A549 treated with CORT108297 at 1 μM for 4 hours (cell line): ENCODE measurements around the gene METTL22. TPM values are rescaled to one million over a fixed set of nuclear protein-coding genes. Genes with fewer than 3 reads are reported as not detected.

Experiments
- total RNA-seq: library from RNA; stranded (reverse); fragments of 200-300 nt; extraction: Qiagen RNA extraction; gene quantifications from 5 replicates; pipeline ENCODE4 v1.2.3, GENCODE V29; 2022

Gene METTL22, protein sequence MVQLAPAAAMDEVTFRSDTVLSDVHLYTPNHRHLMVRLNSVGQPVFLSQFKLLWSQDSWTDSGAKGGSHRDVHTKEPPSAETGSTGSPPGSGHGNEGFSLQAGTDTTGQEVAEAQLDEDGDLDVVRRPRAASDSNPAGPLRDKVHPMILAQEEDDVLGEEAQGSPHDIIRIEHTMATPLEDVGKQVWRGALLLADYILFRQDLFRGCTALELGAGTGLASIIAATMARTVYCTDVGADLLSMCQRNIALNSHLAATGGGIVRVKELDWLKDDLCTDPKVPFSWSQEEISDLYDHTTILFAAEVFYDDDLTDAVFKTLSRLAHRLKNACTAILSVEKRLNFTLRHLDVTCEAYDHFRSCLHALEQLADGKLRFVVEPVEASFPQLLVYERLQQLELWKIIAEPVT
- 21.8 to 27.6 TPM (median 24.5 TPM) in 5 replicates for total RNA-seq

DNA sequence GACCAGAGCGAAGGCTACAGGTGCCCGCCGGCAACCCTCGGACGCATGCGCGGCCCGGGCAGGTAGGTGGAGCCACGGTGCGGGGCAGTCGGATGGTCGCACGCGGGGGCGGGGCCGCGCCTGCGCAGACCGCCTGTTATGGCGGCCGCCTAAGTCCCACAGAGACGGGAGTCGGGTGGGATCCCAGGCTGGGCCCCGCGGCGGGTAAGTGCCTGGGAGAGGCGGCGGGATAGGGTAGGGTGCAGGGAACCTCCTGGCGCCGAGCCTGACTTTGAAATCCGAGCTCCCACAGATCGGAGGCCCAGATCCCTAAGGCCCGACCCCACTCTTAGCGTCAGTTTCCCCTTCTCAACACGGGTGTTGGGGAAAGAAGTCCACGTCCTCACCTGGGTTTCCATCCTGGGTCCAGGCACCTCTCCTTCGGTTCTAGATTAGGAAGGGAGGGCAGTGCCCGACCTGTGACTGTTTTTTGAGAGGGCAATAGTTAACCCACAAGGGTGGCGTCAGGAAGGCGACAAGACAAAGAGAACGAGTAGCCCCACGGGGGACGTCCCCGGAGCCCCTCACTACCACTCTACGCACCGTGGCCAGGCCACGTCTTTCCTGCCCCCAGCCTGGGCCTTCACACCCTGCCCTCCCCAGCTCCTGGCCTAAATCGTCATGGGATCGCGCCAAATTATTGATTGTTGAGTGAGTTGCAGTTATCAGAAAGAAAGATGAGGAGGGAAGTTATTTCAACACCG is at the start of gene METTL22:
TSS of gene METTL22 (plus strand) at position 127 of the 743 bp plus-strand sequence. CDS start 3,968 bp downstream, outside the sequence.

DNA sequence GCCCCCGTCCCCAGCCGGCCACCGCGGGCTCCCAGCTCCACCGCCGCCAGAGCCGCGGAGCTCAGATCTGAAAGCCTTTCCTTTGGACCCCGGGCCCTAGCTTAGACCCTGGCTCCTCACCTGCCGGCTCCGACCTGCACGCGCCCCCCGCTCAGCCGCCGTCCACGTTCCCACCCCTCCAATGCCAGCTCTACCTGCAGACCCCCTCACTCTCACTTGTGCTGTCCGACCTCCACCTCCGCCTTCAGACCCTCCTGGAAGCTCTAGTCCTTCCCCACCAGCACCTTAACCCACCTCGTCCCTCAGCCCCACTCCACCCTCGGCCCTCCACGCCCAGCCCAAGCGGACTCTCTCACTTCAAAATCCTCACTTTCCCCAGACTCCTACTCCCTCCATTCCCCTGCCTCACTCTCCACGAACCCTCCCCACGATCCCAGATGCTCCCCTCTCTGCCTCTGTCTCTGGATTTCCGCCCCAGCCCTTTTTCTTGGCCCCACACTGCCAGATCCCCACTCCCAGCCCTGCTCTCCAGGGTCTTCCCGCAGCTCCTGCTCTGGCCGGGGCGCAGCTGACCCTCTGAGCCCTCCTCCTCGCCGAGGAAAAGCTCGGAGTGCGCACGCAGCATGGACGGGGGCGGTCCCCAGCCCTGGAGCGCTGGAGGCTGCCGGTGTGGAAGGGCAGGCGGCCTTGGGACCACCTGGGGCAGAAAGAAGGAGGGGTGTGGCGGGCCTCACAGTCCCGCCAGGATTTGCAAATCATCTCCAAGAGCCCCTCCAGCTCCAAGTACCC is 31.4 kb upstream of the METTL22 start, which contains the start of gene TMEM114:
TSS of gene TMEM114 (minus strand) at position 612 of the 789 bp plus-strand sequence. CDS start 673 bp downstream, outside the sequence.

GRCh38 chr16:8674413-8675022 is 53.0 kb downstream of the METTL22 start, which contains the start of gene ABAT:
TSS of gene ABAT (plus strand) at chr16:8674617. CDS start at chr16:8735740, 61,123 bp downstream.

Other genes starting within 250 kb of the METTL22 start
- not detected in 5 replicates for gene TMEM114, start 31.2 kb upstream of the METTL22 start, total RNA-seq
- 0.37 to 0.61 TPM (median 0.40 TPM) in 5 replicates for gene ABAT, start 52.9 kb downstream of the METTL22 start, total RNA-seq
- gene TMEM186, start 175.9 kb downstream of the METTL22 start, total RNA-seq = 13.6 to 15.0 TPM (median 14.4 TPM) in 5 replicates
- 90.3 to 103 TPM (median 92.6 TPM) in 5 replicates for gene PMM2, start 176.1 kb downstream of the METTL22 start, total RNA-seq
- gene CARHSP1, start 247.3 kb downstream of the METTL22 start, total RNA-seq = 124 to 157 TPM (median 150 TPM) in 5 replicates